ENCODE results near the gene RFX3. TPM values are rescaled to one million over a fixed set of nuclear protein-coding genes. Genes with fewer than 3 reads are reported as not detected.

RFX3 gene
- total RNA-seq, 1 experiment from 2014 or later: 4.5 TPM

- no peaks in the 10 kb centered on the region for H4K20me1 ChIP-seq (ENCODE audit: low read length)
- DNase-seq: no peak
- no peaks in the 10 kb centered on the region for H3K36me3 ChIP-seq (ENCODE audit: low read depth, low read length)
- no peaks in the 10 kb centered on the region for H3K27me3 ChIP-seq (ENCODE audit: low read length)
- H3K27ac ChIP-seq (ENCODE audit: low read length): no peak overlapping the region
- ATAC-seq: no peak
- POLR2A ChIA-PET (ENCODE audit: unreplicated experiment): no interaction called here
- intact Hi-C loops (cut with micrococcal nuclease): no loop called here
- no peak overlapping the region for H3K9ac ChIP-seq (ENCODE audit: low read length)
- H3K4me3 ChIP-seq (ENCODE audit: low read length): no peak overlapping the region
- CTCF ChIA-PET: no interaction called here
- TF ChIP-seq EZH2 (IDR thresholded peaks at IDR 0.05; ENCODE audit: low read length, unreplicated experiment) (no peak), EZH2phosphoT487 (IDR thresholded peaks at IDR 0.05; ENCODE audit: borderline replicate concordance, low read length) (no peak), CTCF (conservative IDR thresholded peaks at IDR 0.05; ENCODE audit: low read depth, low read length) (no peak)
- no peaks in the 10 kb centered on the region for H3K4me1 ChIP-seq (ENCODE audit: insufficient read depth, low read length)
- H3K9me2 ChIP-seq (replicated peaks; ENCODE audit: low read length): no peaks in the 10 kb centered on the region
- H2AFZ ChIP-seq (ENCODE audit: low read length): no peak overlapping the region
- no peaks in the 10 kb centered on the region for H3K9me3 ChIP-seq (ENCODE audit: low read length)
- BruUV-seq (replicated peaks): no TSS peak
- H3F3A ChIP-seq (ENCODE audit: low read length, unreplicated experiment): no peaks in the 10 kb centered on the region
- H3K4me2 ChIP-seq (ENCODE audit: low read length): no peak overlapping the region
- H3K79me2 ChIP-seq (ENCODE audit: low read length): no peaks in the 10 kb centered on the region
Measured at GRCh38 chr9:3455717-3456116, 70.1 kb downstream of the RFX3 start.

GRCh38 chr9:3455094-3455493 lies 70.7 kb downstream of the RFX3 start:
- no peaks in the 10 kb centered on the region for H3K4me1 ChIP-seq (ENCODE audit: insufficient read depth, low read length)
- no peak overlapping the region for H2AFZ ChIP-seq (ENCODE audit: low read length)
- H3K27ac ChIP-seq (ENCODE audit: low read length): no peak overlapping the region
- ChIA-PET POLR2A (ENCODE audit: unreplicated experiment) (no interaction called here), CTCF (no interaction called here)
- intact Hi-C loops (cut with micrococcal nuclease): no loop called here
- no peak overlapping the region for H3K9ac ChIP-seq (ENCODE audit: low read length)
- no peak overlapping the region for H3K4me3 ChIP-seq (ENCODE audit: low read length)
- H3K79me2 ChIP-seq (ENCODE audit: low read length): no peaks in the 10 kb centered on the region
- no peaks in the 10 kb centered on the region for H4K20me1 ChIP-seq (ENCODE audit: low read length)
- no peak for DNase-seq
- TF ChIP-seq CTCF (conservative IDR thresholded peaks at IDR 0.05; ENCODE audit: low read depth, low read length): no peak
- TF ChIP-seq EZH2 (IDR thresholded peaks at IDR 0.05; ENCODE audit: low read length, unreplicated experiment): no peak
- TF ChIP-seq EZH2phosphoT487 (IDR thresholded peaks at IDR 0.05; ENCODE audit: borderline replicate concordance, low read length): no peak
- H3K9me2 ChIP-seq (replicated peaks; ENCODE audit: low read length): no peaks in the 10 kb centered on the region
- no peaks in the 10 kb centered on the region for H3K36me3 ChIP-seq (ENCODE audit: low read depth, low read length)
- no peaks in the 10 kb centered on the region for H3K9me3 ChIP-seq (ENCODE audit: low read length)
- H3F3A ChIP-seq (ENCODE audit: low read length, unreplicated experiment): no peaks in the 10 kb centered on the region
- H3K27me3 ChIP-seq (ENCODE audit: low read length): no peaks in the 10 kb centered on the region
- ATAC-seq: no peak
- BruUV-seq (replicated peaks): no TSS peak
- H3K4me2 ChIP-seq (ENCODE audit: low read length): no peak overlapping the region

- Histone ChIP-seq H4K20me1 (ENCODE audit: low read length) (no peaks in the 10 kb centered on the region), H3K9ac (ENCODE audit: low read length) (no peak overlapping the region), H3K4me1 (ENCODE audit: insufficient read depth, low read length) (no peaks in the 10 kb centered on the region), H3K27me3 (ENCODE audit: low read length) (no peaks in the 10 kb centered on the region), H3K79me2 (ENCODE audit: low read length) (no peaks in the 10 kb centered on the region), H3K4me2 (ENCODE audit: low read length) (no peak overlapping the region), H3K27ac (ENCODE audit: low read length) (no peak overlapping the region), H3F3A (ENCODE audit: low read length, unreplicated experiment) (no peaks in the 10 kb centered on the region), H3K4me3 (ENCODE audit: low read length) (no peak overlapping the region), H3K9me3 (ENCODE audit: low read length) (no peaks in the 10 kb centered on the region), H2AFZ (ENCODE audit: low read length) (no peak overlapping the region), H3K9me2 (replicated peaks; ENCODE audit: low read length) (no peaks in the 10 kb centered on the region), H3K36me3 (ENCODE audit: low read depth, low read length) (no peaks in the 10 kb centered on the region)
- POLR2A ChIA-PET (ENCODE audit: unreplicated experiment): no interaction called here
- no peak for TF ChIP-seq CTCF (conservative IDR thresholded peaks at IDR 0.05; ENCODE audit: low read depth, low read length)
- no peak for TF ChIP-seq EZH2 (IDR thresholded peaks at IDR 0.05; ENCODE audit: low read length, unreplicated experiment)
- no peak for TF ChIP-seq EZH2phosphoT487 (IDR thresholded peaks at IDR 0.05; ENCODE audit: borderline replicate concordance, low read length)
- intact Hi-C loops (cut with micrococcal nuclease): no loop called here
- CTCF ChIA-PET: no interaction called here
- BruUV-seq (replicated peaks): no TSS peak
- DNase-seq (no peak), ATAC-seq (no peak)
Measured at GRCh38 chr9:3451956-3452355, 73.8 kb downstream of the RFX3 start.
